ENCODE measurements around the gene VSTM2L. TPM values are rescaled to one million over a fixed set of nuclear protein-coding genes. Genes with fewer than 3 reads are reported as not detected.

VSTM2L gene
- total and polyA plus RNA-seq, 9 of the 15 experiments (the other 6 are each of a cell fraction or from before 2014, with no cell fraction given) = not detected

DNA sequence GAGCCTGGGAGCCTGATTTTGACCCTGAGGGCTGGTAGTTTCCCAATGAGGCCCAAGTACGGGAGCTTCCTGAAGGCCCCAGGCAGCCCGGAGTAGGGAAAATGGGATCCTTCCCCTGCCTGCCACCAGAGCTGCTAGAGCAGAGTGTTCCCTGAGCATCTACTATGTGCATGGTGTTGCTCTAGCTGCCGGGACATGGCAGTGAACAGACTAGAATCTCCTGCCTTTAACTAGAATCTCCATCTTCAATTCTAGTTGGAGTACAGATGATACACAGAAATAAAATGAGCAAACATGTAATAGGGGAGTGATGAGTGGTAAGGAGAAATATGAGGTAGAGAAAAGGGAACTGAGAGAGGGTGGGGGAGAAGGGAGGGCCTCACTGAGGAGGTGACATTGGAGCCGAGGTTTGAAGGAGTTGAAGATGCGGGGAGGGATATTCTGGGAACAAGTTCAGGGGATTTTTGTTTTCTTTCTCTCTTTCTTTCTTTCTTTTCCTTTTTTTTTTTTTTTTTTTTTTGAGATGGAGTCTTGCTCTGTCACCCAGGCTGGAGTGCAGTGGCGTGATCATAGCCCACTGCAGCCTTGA, 18.5 kb downstream of the VSTM2L start (continued):
- TF ChIP-seq, protein P1, sequence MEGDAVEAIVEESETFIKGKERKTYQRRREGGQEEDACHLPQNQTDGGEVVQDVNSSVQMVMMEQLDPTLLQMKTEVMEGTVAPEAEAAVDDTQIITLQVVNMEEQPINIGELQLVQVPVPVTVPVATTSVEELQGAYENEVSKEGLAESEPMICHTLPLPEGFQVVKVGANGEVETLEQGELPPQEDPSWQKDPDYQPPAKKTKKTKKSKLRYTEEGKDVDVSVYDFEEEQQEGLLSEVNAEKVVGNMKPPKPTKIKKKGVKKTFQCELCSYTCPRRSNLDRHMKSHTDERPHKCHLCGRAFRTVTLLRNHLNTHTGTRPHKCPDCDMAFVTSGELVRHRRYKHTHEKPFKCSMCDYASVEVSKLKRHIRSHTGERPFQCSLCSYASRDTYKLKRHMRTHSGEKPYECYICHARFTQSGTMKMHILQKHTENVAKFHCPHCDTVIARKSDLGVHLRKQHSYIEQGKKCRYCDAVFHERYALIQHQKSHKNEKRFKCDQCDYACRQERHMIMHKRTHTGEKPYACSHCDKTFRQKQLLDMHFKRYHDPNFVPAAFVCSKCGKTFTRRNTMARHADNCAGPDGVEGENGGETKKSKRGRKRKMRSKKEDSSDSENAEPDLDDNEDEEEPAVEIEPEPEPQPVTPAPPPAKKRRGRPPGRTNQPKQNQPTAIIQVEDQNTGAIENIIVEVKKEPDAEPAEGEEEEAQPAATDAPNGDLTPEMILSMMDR (IDR thresholded peaks at IDR 0.05 in 2 of 3, conservative IDR thresholded peaks at IDR 0.05 in 1 of 3; ENCODE audit: insufficient read depth in 2 of 3, low read depth in 1 of 3, low read length in 3 of 3) = no peak
- TF ChIP-seq, protein P2, sequence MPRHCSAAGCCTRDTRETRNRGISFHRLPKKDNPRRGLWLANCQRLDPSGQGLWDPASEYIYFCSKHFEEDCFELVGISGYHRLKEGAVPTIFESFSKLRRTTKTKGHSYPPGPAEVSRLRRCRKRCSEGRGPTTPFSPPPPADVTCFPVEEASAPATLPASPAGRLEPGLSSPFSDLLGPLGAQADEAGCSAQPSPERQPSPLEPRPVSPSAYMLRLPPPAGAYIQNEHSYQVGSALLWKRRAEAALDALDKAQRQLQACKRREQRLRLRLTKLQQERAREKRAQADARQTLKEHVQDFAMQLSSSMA (CRISPR knock-in tag; IDR thresholded peaks at IDR 0.05) = no peak

DNA sequence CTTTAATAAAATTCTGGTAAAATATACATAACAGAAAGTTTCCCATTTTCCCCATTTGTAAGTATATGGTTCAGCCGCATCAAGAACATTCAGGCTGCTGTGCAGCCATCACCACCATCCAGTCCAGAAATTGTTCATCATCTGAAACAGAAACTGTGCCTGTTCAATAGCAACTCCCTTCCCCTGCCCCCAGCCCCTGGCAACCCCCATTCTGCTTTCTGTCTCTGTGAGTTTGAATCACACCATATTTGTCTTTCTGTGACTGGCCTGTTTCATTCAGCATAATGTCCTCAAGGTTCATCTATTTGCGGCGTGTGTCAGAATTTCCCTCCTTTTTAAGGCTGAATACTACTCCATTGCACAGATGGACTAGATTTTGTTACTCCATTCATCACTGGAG, 19.1 kb downstream of the VSTM2L start:
- H3K27me3 ChIP-seq (ENCODE audit: control insufficient read depth in 2 of 2, insufficient read depth in 2 of 2, low read length in 2 of 2) = peaks cover 34 to 79% of the 10 kb centered on the region in 2 experiments
- FAIRE-seq (no peak), DNase-seq (ENCODE audit: extremely low read depth in 1 of 4, low spot score in 3 of 4) (no peak), ATAC-seq (no peak)
- no peaks in the 10 kb centered on the region for H3K9me3 ChIP-seq (replicated peaks; ENCODE audit: control insufficient read depth, insufficient read depth, low read depth, low read length)
- H3K4me1 ChIP-seq (replicated peaks in 1 of 2; ENCODE audit: control insufficient read depth in 2 of 2, insufficient read depth in 2 of 2, low read length in 2 of 2) = no peaks in the 10 kb centered on the region
- TF ChIP-seq, protein P3, sequence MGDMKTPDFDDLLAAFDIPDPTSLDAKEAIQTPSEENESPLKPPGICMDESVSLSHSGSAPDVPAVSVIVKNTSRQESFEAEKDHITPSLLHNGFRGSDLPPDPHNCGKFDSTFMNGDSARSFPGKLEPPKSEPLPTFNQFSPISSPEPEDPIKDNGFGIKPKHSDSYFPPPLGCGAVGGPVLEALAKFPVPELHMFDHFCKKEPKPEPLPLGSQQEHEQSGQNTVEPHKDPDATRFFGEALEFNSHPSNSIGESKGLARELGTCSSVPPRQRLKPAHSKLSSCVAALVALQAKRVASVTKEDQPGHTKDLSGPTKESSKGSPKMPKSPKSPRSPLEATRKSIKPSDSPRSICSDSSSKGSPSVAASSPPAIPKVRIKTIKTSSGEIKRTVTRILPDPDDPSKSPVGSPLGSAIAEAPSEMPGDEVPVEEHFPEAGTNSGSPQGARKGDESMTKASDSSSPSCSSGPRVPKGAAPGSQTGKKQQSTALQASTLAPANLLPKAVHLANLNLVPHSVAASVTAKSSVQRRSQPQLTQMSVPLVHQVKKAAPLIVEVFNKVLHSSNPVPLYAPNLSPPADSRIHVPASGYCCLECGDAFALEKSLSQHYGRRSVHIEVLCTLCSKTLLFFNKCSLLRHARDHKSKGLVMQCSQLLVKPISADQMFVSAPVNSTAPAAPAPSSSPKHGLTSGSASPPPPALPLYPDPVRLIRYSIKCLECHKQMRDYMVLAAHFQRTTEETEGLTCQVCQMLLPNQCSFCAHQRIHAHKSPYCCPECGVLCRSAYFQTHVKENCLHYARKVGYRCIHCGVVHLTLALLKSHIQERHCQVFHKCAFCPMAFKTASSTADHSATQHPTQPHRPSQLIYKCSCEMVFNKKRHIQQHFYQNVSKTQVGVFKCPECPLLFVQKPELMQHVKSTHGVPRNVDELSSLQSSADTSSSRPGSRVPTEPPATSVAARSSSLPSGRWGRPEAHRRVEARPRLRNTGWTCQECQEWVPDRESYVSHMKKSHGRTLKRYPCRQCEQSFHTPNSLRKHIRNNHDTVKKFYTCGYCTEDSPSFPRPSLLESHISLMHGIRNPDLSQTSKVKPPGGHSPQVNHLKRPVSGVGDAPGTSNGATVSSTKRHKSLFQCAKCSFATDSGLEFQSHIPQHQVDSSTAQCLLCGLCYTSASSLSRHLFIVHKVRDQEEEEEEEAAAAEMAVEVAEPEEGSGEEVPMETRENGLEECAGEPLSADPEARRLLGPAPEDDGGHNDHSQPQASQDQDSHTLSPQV (IDR thresholded peaks at IDR 0.05) = no peak
- no peak for TF ChIP-seq ETV1 (tag; conservative IDR thresholded peaks at IDR 0.05; ENCODE audit: low read depth)
- TF ChIP-seq CHD2 (IDR thresholded peaks at IDR 0.05; ENCODE audit: low read depth, low read length) = no peak
- TF ChIP-seq, protein P1 (IDR thresholded peaks at IDR 0.05 in 2 of 3, conservative IDR thresholded peaks at IDR 0.05 in 1 of 3; ENCODE audit: insufficient read depth in 2 of 3, low read depth in 1 of 3, low read length in 3 of 3) = no peak
- TF ChIP-seq BACH1 (tag; IDR thresholded peaks at IDR 0.05) = no peak
- no peak for TF ChIP-seq U2AF2 (optimal IDR thresholded peaks at IDR 0.05; ENCODE audit: low read depth, low read length)
- no peak overlapping the region for H2AFZ ChIP-seq (ENCODE audit: low read depth, low read length)
- no TSS peak for BruUV-seq (replicated peaks)
- no peaks in the 10 kb centered on the region for H3K79me2 ChIP-seq (ENCODE audit: control insufficient read depth, insufficient read depth, low read length)
- H3K9me1 ChIP-seq (ENCODE audit: control insufficient read depth, insufficient read depth, low read length) = peaks cover 3% of the 10 kb centered on the region
- H3K4me3 ChIP-seq = no peak overlapping the region
- peaks cover 6% of the 10 kb centered on the region; the same call in 1 of the 2 replicates for H4K20me1 ChIP-seq (replicated peaks; ENCODE audit: control insufficient read depth, insufficient read depth, low read length)
- ChIA-PET CTCF (ENCODE audit: low intra/inter-chr PET ratio) (no interaction called here), POLR2A (no interaction called here)
- intact Hi-C loops (cut with micrococcal nuclease) = no loop called here
- H3K4me2 ChIP-seq (ENCODE audit: insufficient read depth, low read length) = no peak overlapping the region
- WGBS (ENCODE audit: insufficient coverage, low coverage, missing lambda C conversion rate) = 3% methylated on average over 3 of the region's 3 CpGs
- H3K27ac ChIP-seq (ENCODE audit: extremely low read depth, low read depth, low read length) = no peak overlapping the region
- in situ Hi-C loops (cut with MboI) = no loop called here
- H3K36me3 ChIP-seq (ENCODE audit: control insufficient read depth, insufficient read depth, low read length) = no peaks in the 10 kb centered on the region
- no peak overlapping the region for H3K9ac ChIP-seq (ENCODE audit: insufficient read depth in 1 of 2, low read depth in 2 of 2, low read length in 2 of 2)

Data from K562 (cell line).